Neural progenitor cell (in vitro differentiated cells): ENCODE measurements around the gene PLA2G6.

Experiments
- EZH2 ChIP-seq: fragments of 200-600 bp; sonication (generic); IDR thresholded peaks from 2 replicates; pipeline ENCODE4 v1.6.1; 2017; ENCODE audit warnings: antibody characterized with exemption, mild to moderate bottlenecking, moderate library complexity
- EZH2phosphoT487 ChIP-seq: fragments of 200-600 bp; sonication (generic); IDR thresholded peaks from 2 replicates; pipeline ENCODE4 v1.6.1; 2017; ENCODE audit warnings: antibody characterized with exemption
- TF ChIP-seq, protein P1 (sequence below): fragments of 200-600 bp; sonication (generic); IDR thresholded peaks from 2 replicates; pipeline ENCODE4 v1.5.1; 2017; ENCODE audit warnings: antibody characterized with exemption, mild to moderate bottlenecking

DNA sequence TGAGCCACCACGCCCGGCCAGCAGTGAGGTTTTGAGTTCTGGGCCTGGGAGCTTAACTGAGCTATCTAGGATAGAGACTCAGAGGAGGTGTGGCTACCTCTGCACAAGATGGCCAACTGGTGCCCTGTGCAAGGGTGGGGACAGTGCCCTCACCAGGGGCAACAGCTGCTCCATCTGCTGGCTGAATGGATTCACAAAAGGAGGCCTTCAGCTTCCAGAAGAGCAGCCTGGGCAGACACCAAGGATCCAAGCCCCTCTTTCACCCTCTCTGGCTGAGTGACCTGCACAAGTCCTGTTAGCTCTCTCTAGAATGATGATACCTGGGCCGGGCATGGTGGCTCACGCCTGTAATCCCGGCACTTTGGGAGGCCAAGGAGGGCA is 37.6 kb downstream of the PLA2G6 start:
- TF ChIP-seq, protein P1, sequence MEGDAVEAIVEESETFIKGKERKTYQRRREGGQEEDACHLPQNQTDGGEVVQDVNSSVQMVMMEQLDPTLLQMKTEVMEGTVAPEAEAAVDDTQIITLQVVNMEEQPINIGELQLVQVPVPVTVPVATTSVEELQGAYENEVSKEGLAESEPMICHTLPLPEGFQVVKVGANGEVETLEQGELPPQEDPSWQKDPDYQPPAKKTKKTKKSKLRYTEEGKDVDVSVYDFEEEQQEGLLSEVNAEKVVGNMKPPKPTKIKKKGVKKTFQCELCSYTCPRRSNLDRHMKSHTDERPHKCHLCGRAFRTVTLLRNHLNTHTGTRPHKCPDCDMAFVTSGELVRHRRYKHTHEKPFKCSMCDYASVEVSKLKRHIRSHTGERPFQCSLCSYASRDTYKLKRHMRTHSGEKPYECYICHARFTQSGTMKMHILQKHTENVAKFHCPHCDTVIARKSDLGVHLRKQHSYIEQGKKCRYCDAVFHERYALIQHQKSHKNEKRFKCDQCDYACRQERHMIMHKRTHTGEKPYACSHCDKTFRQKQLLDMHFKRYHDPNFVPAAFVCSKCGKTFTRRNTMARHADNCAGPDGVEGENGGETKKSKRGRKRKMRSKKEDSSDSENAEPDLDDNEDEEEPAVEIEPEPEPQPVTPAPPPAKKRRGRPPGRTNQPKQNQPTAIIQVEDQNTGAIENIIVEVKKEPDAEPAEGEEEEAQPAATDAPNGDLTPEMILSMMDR: no peak
- TF ChIP-seq EZH2: no peak
- no peak for TF ChIP-seq EZH2phosphoT487
